Suprapubic skin (tissue), 4 donors: ENCODE measurements around the gene RAB27A. TPM values are rescaled to one million over a fixed set of nuclear protein-coding genes. Genes with fewer than 3 reads are reported as not detected.

Experiments
- DNase-seq, 2 donors: peaks; one replicate each; pipeline ENCODE4 v3.0.0-alpha.2; 2019; ENCODE audit warnings: low spot score in 2 of 2
- H3K27ac ChIP-seq: fragments of 200-600 bp; sonication (generic); one replicate; pipeline ENCODE4 v1.5.1; 2019
- H3K27me3 ChIP-seq: fragments of 200-600 bp; sonication (generic); one replicate; pipeline ENCODE4 v1.5.1; 2019
- H3K36me3 ChIP-seq: fragments of 200-600 bp; sonication (generic); one replicate; pipeline ENCODE4 v1.5.1; 2019
- H3K4me1 ChIP-seq: fragments of 200-600 bp; sonication (generic); one replicate; pipeline ENCODE4 v1.5.1; 2019
- H3K4me3 ChIP-seq: fragments of 200-600 bp; sonication (generic); one replicate; pipeline ENCODE4 v1.5.1; 2019; ENCODE audit warnings: mild to moderate bottlenecking
- H3K9me3 ChIP-seq: fragments of 200-600 bp; sonication (generic); one replicate; pipeline ENCODE4 v1.5.1; 2019
- CTCF ChIP-seq, 2 donors: fragments of 200-600 bp in 1 of 2; fragments of 450-650 bp in 1 of 2; sonication (generic) in 1 of 2; IDR thresholded peaks; one replicate each; pipeline ENCODE4 v1.5.1; 2016 to 2019; ENCODE audit warnings: antibody characterized with exemption in 2 of 2, mild to moderate bottlenecking in 1 of 2, moderate library complexity in 1 of 2
- EP300 ChIP-seq: sonication (generic); formaldehyde crosslinking; IDR thresholded peaks from one replicate; pipeline ENCODE4 v1.6.1; 2017; ENCODE audit warnings: antibody characterized with exemption
- POLR2A ChIP-seq, 2 donors: fragments of 450-650 bp; IDR thresholded peaks; one replicate each; pipeline ENCODE4 v1.6.1; 2017; ENCODE audit warnings: antibody characterized with exemption in 2 of 2, mild to moderate bottlenecking in 2 of 2, moderate library complexity in 2 of 2
- POLR2AphosphoS5 ChIP-seq, 3 donors: sonication (generic); formaldehyde crosslinking; IDR thresholded peaks; one replicate each; pipeline ENCODE4 v1.6.1; 2017; ENCODE audit warnings: antibody characterized with exemption in 3 of 3
- WGBS: methylation state at CpG from one replicate; pipeline ENCODE4 v1.1.5; 2018; 5-methylcytosine and 5-hydroxymethylcytosine counted together
- total RNA-seq, 4 donors: library from RNA; depleted of rRNA; stranded (reverse); fragments of >200 nt; gene quantifications; one replicate each; pipeline ENCODE4 v1.1.0, GENCODE V29; 2016

RAB27A gene
- total RNA-seq, 4 donors from 2014 or later: 7.8 to 16.1 (median 9.2) TPM

GRCh38 chr15:55224892-55225291 lies 64.7 kb downstream of the RAB27A start:
- H3K27ac ChIP-seq: no peak overlapping the region
- peaks cover 12% of the 10 kb centered on the region for H3K4me1 ChIP-seq
- no peaks in the 10 kb centered on the region for H3K27me3 ChIP-seq
- peaks cover 5% of the 10 kb centered on the region for H3K36me3 ChIP-seq
- H3K9me3 ChIP-seq: no peaks in the 10 kb centered on the region
- no peak overlapping the region for H3K4me3 ChIP-seq
- no peak for DNase-seq
- TF ChIP-seq POLR2A (IDR thresholded peaks at IDR 0.05) (no peak), EP300 (no peak), CTCF (IDR thresholded peaks at IDR 0.05) (no peak), POLR2AphosphoS5 (IDR thresholded peaks at IDR 0.05) (no peak)

GRCh38 chr15:55222588-55222987 lies 67.0 kb downstream of the RAB27A start:
- DNase-seq: no peak
- Histone ChIP-seq H3K4me1 (peaks cover 15% of the 10 kb centered on the region), H3K27me3 (no peaks in the 10 kb centered on the region), H3K9me3 (no peaks in the 10 kb centered on the region), H3K36me3 (peaks cover 5% of the 10 kb centered on the region), H3K27ac (no peak overlapping the region), H3K4me3 (no peak overlapping the region)
- no peak for TF ChIP-seq EP300
- no peak for TF ChIP-seq POLR2A (IDR thresholded peaks at IDR 0.05)
- no peak for TF ChIP-seq POLR2AphosphoS5 (IDR thresholded peaks at IDR 0.05)
- no peak for TF ChIP-seq CTCF (IDR thresholded peaks at IDR 0.05)

GRCh38 chr15:55221090-55222011 lies 68.3 kb downstream of the RAB27A start:
- Histone ChIP-seq H3K4me1 (peaks cover 15% of the 10 kb centered on the region), H3K27me3 (no peaks in the 10 kb centered on the region), H3K9me3 (no peaks in the 10 kb centered on the region), H3K36me3 (peaks cover 5% of the 10 kb centered on the region), H3K4me3 (no peak overlapping the region), H3K27ac (peak overlapping the region; percentile 19)
- DNase-seq: no peak
- TF ChIP-seq POLR2A (IDR thresholded peaks at IDR 0.05) (no peak), EP300 (no peak), POLR2AphosphoS5 (IDR thresholded peaks at IDR 0.05) (peak in 1 of 3 donors; percentile 74)
- 71% methylated on average over 6 of the region's 6 CpGs for WGBS

GRCh38 chr15:55220606-55221005 lies 69.0 kb downstream of the RAB27A start:
- no peak for DNase-seq
- Histone ChIP-seq H3K27me3 (no peaks in the 10 kb centered on the region), H3K9me3 (no peaks in the 10 kb centered on the region), H3K36me3 (peaks cover 5% of the 10 kb centered on the region), H3K27ac (no peak overlapping the region), H3K4me1 (peaks cover 15% of the 10 kb centered on the region), H3K4me3 (no peak overlapping the region)
- no peak for TF ChIP-seq POLR2AphosphoS5 (IDR thresholded peaks at IDR 0.05)
- no peak for TF ChIP-seq CTCF (IDR thresholded peaks at IDR 0.05)
- no peak for TF ChIP-seq POLR2A (IDR thresholded peaks at IDR 0.05)
- TF ChIP-seq EP300: no peak

GRCh38 chr15:55218056-55218455 lies 71.6 kb downstream of the RAB27A start:
- Histone ChIP-seq H3K36me3 (no peaks in the 10 kb centered on the region), H3K27me3 (no peaks in the 10 kb centered on the region), H3K27ac (no peak overlapping the region), H3K9me3 (no peaks in the 10 kb centered on the region), H3K4me3 (no peak overlapping the region), H3K4me1 (peaks cover 15% of the 10 kb centered on the region)
- TF ChIP-seq EP300 (no peak), POLR2AphosphoS5 (IDR thresholded peaks at IDR 0.05) (no peak), CTCF (IDR thresholded peaks at IDR 0.05) (no peak)
- DNase-seq: no peak
- WGBS: 64% methylated on average over 2 of the region's 2 CpGs
